NB4 (cell line): ENCODE results near the gene SENP2.

Experiments used
- CTCF ChIP-seq: IDR thresholded peaks from one replicate; pipeline ENCODE4 v1.5.1; 2012; ENCODE audit warnings: low read depth, low read length
- POLR2A ChIP-seq: IDR thresholded peaks from 2 replicates; pipeline ENCODE4 v1.6.1; 2011; ENCODE audit warnings: mild to moderate bottlenecking; ENCODE audit not compliant: insufficient read length; ENCODE audit errors: extremely low read depth

- TF ChIP-seq CTCF: no peak
- TF ChIP-seq POLR2A: no peak
Observed at GRCh38 chr3:185657691-185658503, 71.8 kb downstream of the SENP2 start.
